Coronary artery (tissue), 2 donors: ENCODE data around the gene PREB.

Experiments used
- DNase-seq: peaks from one replicate; pipeline ENCODE4 v3.0.0-alpha.2; 2017; ENCODE audit warnings: low spot score
- H3K27ac ChIP-seq, 2 donors: fragments of 200-600 bp; sonication (generic); one replicate each; pipeline ENCODE4 v1.5.1; 2016 to 2019
- H3K4me3 ChIP-seq: fragments of 200-600 bp; sonication (generic); 2 replicates; pipeline ENCODE4 v1.5.1; 2016; ENCODE audit warnings: mild to moderate bottlenecking, moderate library complexity
- TF ChIP-seq, protein P1 (sequence below): fragments of 200-600 bp; sonication (generic); IDR thresholded peaks from one replicate; pipeline ENCODE4 v1.5.1; 2019; ENCODE audit warnings: antibody characterized with exemption

The PREB gene

GRCh38 chr2:27093430-27094352 is 40.7 kb downstream of the PREB start:
- TF ChIP-seq, protein P1, sequence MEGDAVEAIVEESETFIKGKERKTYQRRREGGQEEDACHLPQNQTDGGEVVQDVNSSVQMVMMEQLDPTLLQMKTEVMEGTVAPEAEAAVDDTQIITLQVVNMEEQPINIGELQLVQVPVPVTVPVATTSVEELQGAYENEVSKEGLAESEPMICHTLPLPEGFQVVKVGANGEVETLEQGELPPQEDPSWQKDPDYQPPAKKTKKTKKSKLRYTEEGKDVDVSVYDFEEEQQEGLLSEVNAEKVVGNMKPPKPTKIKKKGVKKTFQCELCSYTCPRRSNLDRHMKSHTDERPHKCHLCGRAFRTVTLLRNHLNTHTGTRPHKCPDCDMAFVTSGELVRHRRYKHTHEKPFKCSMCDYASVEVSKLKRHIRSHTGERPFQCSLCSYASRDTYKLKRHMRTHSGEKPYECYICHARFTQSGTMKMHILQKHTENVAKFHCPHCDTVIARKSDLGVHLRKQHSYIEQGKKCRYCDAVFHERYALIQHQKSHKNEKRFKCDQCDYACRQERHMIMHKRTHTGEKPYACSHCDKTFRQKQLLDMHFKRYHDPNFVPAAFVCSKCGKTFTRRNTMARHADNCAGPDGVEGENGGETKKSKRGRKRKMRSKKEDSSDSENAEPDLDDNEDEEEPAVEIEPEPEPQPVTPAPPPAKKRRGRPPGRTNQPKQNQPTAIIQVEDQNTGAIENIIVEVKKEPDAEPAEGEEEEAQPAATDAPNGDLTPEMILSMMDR, result no peak

DNA sequence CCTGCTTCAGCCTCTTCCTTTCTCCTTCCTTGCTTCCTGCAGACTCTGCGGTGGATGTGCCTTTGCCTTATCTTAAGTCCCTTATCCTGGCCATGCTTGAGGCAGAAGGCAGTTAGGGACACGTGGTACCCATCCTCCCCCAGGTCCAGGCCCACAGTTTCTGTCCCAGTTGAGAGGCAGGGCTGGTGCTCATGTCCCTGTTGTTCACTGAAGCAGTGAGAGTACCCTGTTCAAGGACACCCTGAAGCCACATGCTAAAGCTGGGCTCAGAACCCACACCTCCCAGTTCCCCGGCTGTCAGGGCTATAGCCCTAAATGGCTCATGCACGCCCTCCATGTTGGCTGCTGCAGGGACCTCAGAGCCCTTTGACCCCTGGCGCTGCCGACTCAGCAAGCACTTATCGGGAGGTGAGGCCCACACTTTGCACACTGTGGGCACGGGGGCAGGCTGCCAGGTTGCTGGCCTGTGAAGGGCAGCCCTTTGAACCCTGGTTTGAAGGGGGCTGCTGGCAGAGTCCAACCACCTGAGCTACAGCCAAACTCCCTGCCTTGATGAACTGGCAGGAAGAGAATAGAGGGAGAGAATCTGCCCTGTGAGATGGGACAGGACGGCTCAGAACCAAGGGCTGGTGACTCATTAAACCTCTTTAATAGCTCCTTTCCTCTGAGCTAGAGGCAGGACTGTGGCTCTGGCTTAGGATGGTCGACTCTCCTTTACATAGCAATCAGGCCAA is 41.6 kb downstream of the PREB start:
- Histone ChIP-seq H3K4me3 (no peak overlapping the region), H3K27ac (no peak overlapping the region)
- TF ChIP-seq, protein P1, result no peak
- DNase-seq, result no peak

More at GRCh38 chr2:27093430-27094352, 40.7 kb downstream of the PREB start:
- no peak for DNase-seq
- no peak overlapping the region for H3K4me3 ChIP-seq
- no peak overlapping the region for H3K27ac ChIP-seq

DNA sequence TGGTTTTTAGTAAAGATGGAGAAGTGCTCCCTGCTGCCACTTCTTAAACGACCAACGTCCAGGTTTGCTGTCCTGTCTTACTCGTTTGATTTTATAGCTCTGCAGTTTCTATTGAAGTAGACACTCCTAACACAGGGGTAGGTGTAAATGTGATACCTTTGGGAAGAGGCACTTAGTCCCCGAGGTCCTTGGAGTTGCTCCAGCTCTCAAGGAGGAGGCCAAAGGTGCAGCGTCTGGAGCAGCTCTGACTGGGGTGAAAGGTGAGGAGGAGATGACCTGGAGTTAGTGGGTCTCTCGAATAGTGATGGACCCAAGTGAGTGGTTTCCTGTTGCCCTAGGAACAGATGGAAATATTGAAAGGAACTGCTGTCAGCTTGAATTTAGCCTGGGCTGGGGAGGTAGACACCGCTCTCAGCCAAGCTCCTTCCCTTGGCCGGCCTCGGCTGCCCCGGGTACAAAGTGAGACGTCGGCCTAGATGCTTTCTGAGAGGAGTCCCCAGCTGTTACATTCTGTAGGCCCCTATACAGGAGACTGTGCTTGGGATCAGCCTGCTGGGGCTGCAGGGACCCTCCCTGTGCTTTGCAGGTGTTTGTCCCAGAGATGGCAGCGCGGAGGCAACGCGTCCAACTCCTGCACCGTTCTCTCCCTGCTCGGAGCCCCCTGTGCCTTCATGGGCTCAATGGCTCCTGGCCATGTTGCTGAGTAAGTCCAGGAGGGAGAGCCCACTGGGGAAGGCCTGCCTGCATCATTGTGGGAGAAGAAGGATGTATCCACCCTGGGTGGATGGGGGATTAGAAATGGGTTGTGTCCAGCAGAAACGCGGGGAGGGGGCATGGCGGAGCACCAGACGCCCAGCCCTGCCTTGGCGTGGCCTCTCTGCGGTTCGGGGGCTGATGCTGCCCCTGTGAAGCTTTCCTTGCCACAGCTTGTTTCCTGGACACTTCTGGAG is 42.4 kb downstream of the PREB start:
- TF ChIP-seq, protein P1, result no peak
- Histone ChIP-seq H3K4me3 (no peak overlapping the region), H3K27ac (no peak overlapping the region)
- no peak for DNase-seq

GRCh38 chr2:27089111-27089954 is 45.1 kb downstream of the PREB start:
- DNase-seq, result no peak
- Histone ChIP-seq H3K27ac (no peak overlapping the region), H3K4me3 (no peak overlapping the region)
- TF ChIP-seq, protein P1, result no peak

- no peak overlapping the region for H3K4me3 ChIP-seq
- TF ChIP-seq, protein P1, result no peak
- no peak for DNase-seq
These were observed 45.8 kb downstream of the PREB start for GRCh38 chr2:27088634-27089033.

GRCh38 chr2:27087823-27088410 is 46.5 kb downstream of the PREB start:
- H3K27ac ChIP-seq, result no peak overlapping the region
- no peak overlapping the region for H3K4me3 ChIP-seq
- TF ChIP-seq, protein P1, result no peak
- no peak for DNase-seq

More at GRCh38 chr2:27088634-27089033, 45.8 kb downstream of the PREB start:
- H3K27ac ChIP-seq, result no peak overlapping the region
